HepG2 (cell line): ENCODE measurements around the gene NAA25. TPM values are rescaled to one million over a fixed set of nuclear protein-coding genes. Genes with fewer than 3 reads are reported as not detected.
A peak's percentile ranks its signal among the peaks of the same experiment; 100 is the strongest.

Source experiments
- KAT8 ChIP-seq: IDR thresholded peaks from 2 replicates; pipeline ENCODE4 v1.6.1; 2016; ENCODE audit warnings: missing genetic modification reagents, missing compliant biosample characterization
- KLF16 ChIP-seq, 2 experiments: sonication (generic) in 1 of 2; formaldehyde crosslinking in 1 of 2; IDR thresholded peaks; 2 replicates each; pipeline versions ENCODE4 v1.6.1 to v1.8.0; 2016 to 2023; ENCODE audit warnings: missing genetic modification reagents in 2 of 2, missing compliant biosample characterization in 1 of 2
- MAFF ChIP-seq: IDR thresholded peaks from 2 replicates; pipeline ENCODE4 v1.6.1; 2011; ENCODE audit warnings: low read depth, low read length, improper control_type of control experiment
- PHB2 ChIP-seq: fragments of 450-650 bp; IDR thresholded peaks from 2 replicates; pipeline ENCODE4 v1.6.1; 2018; ENCODE audit not compliant: partially characterized antibody
- SIN3A ChIP-seq: IDR thresholded peaks from 2 replicates; pipeline ENCODE4 v1.6.1; 2011; ENCODE audit warnings: low read depth, mild to moderate bottlenecking, control low read depth, low read length, borderline replicate concordance
- SNAPC4 ChIP-seq: sonication (generic); formaldehyde crosslinking; IDR thresholded peaks from 2 replicates; pipeline ENCODE4 v1.4.0; 2020; ENCODE audit warnings: mild to moderate bottlenecking, missing genetic modification reagents
- SOX6 ChIP-seq, 2 experiments: fragments of 450-650 bp in 1 of 2; sonication (generic) in 1 of 2; formaldehyde crosslinking in 1 of 2; IDR thresholded peaks; 2 replicates each; pipeline versions ENCODE4 v1.4.0 to v1.6.1; 2017 to 2020; ENCODE audit warnings: antibody characterized with exemption in 1 of 2, mild to moderate bottlenecking in 1 of 2, missing genetic modification reagents in 1 of 2
- SRSF4 ChIP-seq: fragments of 200-400 bp; formaldehyde crosslinking; IDR thresholded peaks from one replicate; pipeline ENCODE4 v1.6.1; 2018; ENCODE audit warnings: mild to moderate bottlenecking, low read depth, low read length, moderate library complexity; ENCODE audit not compliant: poor library complexity, severe bottlenecking
- SRSF9 ChIP-seq: fragments of 200-400 bp; formaldehyde crosslinking; IDR thresholded peaks from 2 replicates; pipeline ENCODE4 v1.6.1; 2018; ENCODE audit warnings: borderline replicate concordance, mild to moderate bottlenecking, low read depth, low read length; ENCODE audit not compliant: insufficient read depth, poor library complexity, severe bottlenecking
- SUZ12 ChIP-seq: fragments of 150-350 bp; IDR thresholded peaks from 2 replicates; pipeline ENCODE4 v1.6.1; 2014; ENCODE audit warnings: low read depth, low read length
- TERF1 ChIP-seq: sonication (generic); formaldehyde crosslinking; IDR thresholded peaks from 2 replicates; pipeline ENCODE4 v1.8.0; 2022; ENCODE audit warnings: mild to moderate bottlenecking, missing genetic modification reagents, moderate library complexity
- XBP1 ChIP-seq: sonication (generic); formaldehyde crosslinking; IDR thresholded peaks from 2 replicates; pipeline ENCODE4 v1.5.0; 2020; ENCODE audit warnings: missing genetic modification reagents
- ZBED4 ChIP-seq: sonication (generic); formaldehyde crosslinking; IDR thresholded peaks from 2 replicates; pipeline ENCODE4 v1.4.0; 2020; ENCODE audit warnings: missing genetic modification reagents, borderline replicate concordance
- ZFP36L1 ChIP-seq: sonication (generic); formaldehyde crosslinking; IDR thresholded peaks from 2 replicates; pipeline ENCODE4 v1.8.0; 2022; ENCODE audit warnings: mild to moderate bottlenecking, missing genetic modification reagents, moderate library complexity
- ZMYM3 ChIP-seq: sonication (generic); formaldehyde crosslinking; IDR thresholded peaks from 2 replicates; pipeline ENCODE4 v1.5.1; 2020; ENCODE audit warnings: mild to moderate bottlenecking, missing genetic modification reagents
- ZNF569 ChIP-seq: sonication (generic); formaldehyde crosslinking; IDR thresholded peaks from 2 replicates; pipeline ENCODE4 v1.5.0; 2020; ENCODE audit warnings: mild to moderate bottlenecking, missing genetic modification reagents, moderate library complexity, borderline replicate concordance
- ZNF660 ChIP-seq: sonication (generic); formaldehyde crosslinking; IDR thresholded peaks from 2 replicates; pipeline ENCODE4 v1.5.1; 2020; ENCODE audit warnings: mild to moderate bottlenecking, low read depth, missing genetic modification reagents, borderline replicate concordance
- ZNF792 ChIP-seq: IDR thresholded peaks from 2 replicates; pipeline ENCODE4 v1.6.1; 2016
- polyA plus RNA-seq, 8 experiments: library from polyadenylated mRNA; depleted of rRNA in 3 of 8; stranded (reverse) in 7 of 8; unstranded in 1 of 8; fragments of >200 nt; fragmentation: Illumina TruSeq in 4 of 8; extraction: Trizol in 4 of 8; gene quantifications; 2 replicates each; pipeline versions ENCODE4 v1.2.1 to v1.2.3, GENCODE V29; 2011 to 2016; ENCODE audit warnings: low read depth in 4 of 8, missing spikeins in 1 of 8, mixed read lengths in 1 of 8; ENCODE audit not compliant: insufficient read depth in 1 of 8
- total RNA-seq, 5 experiments: library from RNA; depleted of rRNA; stranded (reverse); fragments of >200 nt; fragmentation: Illumina TruSeq; extraction: Trizol; gene quantifications; 2 replicates each; pipeline ENCODE4 v1.2.3, GENCODE V29; 2016; ENCODE audit warnings: low read depth in 1 of 5

NAA25 gene
- total and polyA plus RNA-seq, 2 of the 13 experiments (the other 11 are each of a cell fraction or from before 2014, with no cell fraction given), result 11.4 to 32.0 TPM

GRCh38 chr12:112013601-112014402, 94.8 kb downstream of the NAA25 start (continued):
- TF ChIP-seq ZMYM3 (CRISPR knock-in tag) (no peak), KAT8 (CRISPR knock-in tag) (0 out of 2 replicates have a peak, but pooled peaks have one; percentile 13), MAFF (no peak), SIN3A (no peak; the same call in 1 of the 2 replicates), XBP1 (CRISPR knock-in tag) (no peak), TERF1 (CRISPR knock-in tag) (no peak), ZNF660 (CRISPR knock-in tag) (no peak), PHB2 (no peak), KLF16 (CRISPR knock-in tag; IDR thresholded peaks at IDR 0.05) (peak in 1 of 2 experiments; percentile 90; a peak in 2 of 4 replicates), SOX6 (IDR thresholded peaks at IDR 0.05) (no peak), SOX6 (CRISPR knock-in tag; IDR thresholded peaks at IDR 0.05) (peak; percentile 62), ZFP36L1 (CRISPR knock-in tag) (0 out of 2 replicates have a peak, but pooled peaks have one; percentile 21), ZNF792 (0 out of 2 replicates have a peak, but pooled peaks have one; percentile 75), SNAPC4 (CRISPR knock-in tag) (0 out of 2 replicates have a peak, but pooled peaks have one; percentile 68), SRSF9 (no peak), SUZ12 (no peak), SRSF4 (no peak), ZNF569 (CRISPR knock-in tag) (no peak), ZBED4 (CRISPR knock-in tag) (peak; percentile 72; the same call in 1 of the 2 replicates)
